Esophagus (tissue), 2 donors: ENCODE data around the gene BCAS3. TPM values are rescaled to one million over a fixed set of nuclear protein-coding genes. Genes with fewer than 3 reads are reported as not detected.
"Not testable (repeated sequence)": the region's sequence is repeated elsewhere in the genome, so short reads cannot be mapped to it uniquely, and the experiment has no call there.

Experiments
- H3K27ac ChIP-seq, 2 donors: one replicate each; pipeline ENCODE4 v1.5.1; 2013; ENCODE audit warnings: low read depth in 2 of 2, mild to moderate bottlenecking in 2 of 2, inconsistent platforms in 1 of 2, low read length in 1 of 2, moderate library complexity in 1 of 2
- H3K27me3 ChIP-seq, 2 donors: one replicate each; pipeline ENCODE4 v1.6.1; 2013; ENCODE audit warnings: low read length in 2 of 2, control low read depth in 1 of 2, mild to moderate bottlenecking in 1 of 2; ENCODE audit not compliant: insufficient read depth in 2 of 2, control insufficient read depth in 1 of 2
- H3K36me3 ChIP-seq, 2 donors: one replicate each; pipeline ENCODE4 v1.6.1; 2013; ENCODE audit warnings: low read length in 1 of 2; ENCODE audit not compliant: control insufficient read depth in 2 of 2, insufficient read depth in 2 of 2
- H3K4me1 ChIP-seq, 2 donors: one replicate each; pipeline ENCODE4 v1.6.1; 2013; ENCODE audit warnings: low read length in 1 of 2; ENCODE audit not compliant: control insufficient read depth in 2 of 2, insufficient read depth in 2 of 2
- H3K4me3 ChIP-seq, 2 donors: one replicate each; pipeline ENCODE4 v1.5.1; 2013; ENCODE audit warnings: low read length in 2 of 2, mild to moderate bottlenecking in 2 of 2, low read depth in 1 of 2, moderate library complexity in 1 of 2
- H3K9me3 ChIP-seq, 2 donors: one replicate each; pipeline ENCODE4 v1.6.1; 2013; ENCODE audit warnings: mild to moderate bottlenecking in 2 of 2, low read depth in 1 of 2, low read length in 1 of 2, moderate library complexity in 1 of 2; ENCODE audit not compliant: control insufficient read depth in 2 of 2, insufficient read depth in 1 of 2
- WGBS, 2 donors: extraction: QIAGEN DNeasy Blood & Tissue Kit; methylation state at CpG; one replicate each; pipeline ENCODE4 v1.1.7; 2013; 5-methylcytosine and 5-hydroxymethylcytosine counted together
- polyA plus RNA-seq, 2 donors: library from polyadenylated mRNA; stranded (reverse); fragments of 200-250 nt; gene quantifications; one replicate each; pipeline ENCODE4 v1.2.3, GENCODE V29; 2013
- donor health status: healthy with polysubstance abuse.
- donor health status: Bipolar disorder and iron deficiency.

The BCAS3 gene
- polyA plus RNA-seq, 2 donors = 4.7 to 6.6 TPM

DNA sequence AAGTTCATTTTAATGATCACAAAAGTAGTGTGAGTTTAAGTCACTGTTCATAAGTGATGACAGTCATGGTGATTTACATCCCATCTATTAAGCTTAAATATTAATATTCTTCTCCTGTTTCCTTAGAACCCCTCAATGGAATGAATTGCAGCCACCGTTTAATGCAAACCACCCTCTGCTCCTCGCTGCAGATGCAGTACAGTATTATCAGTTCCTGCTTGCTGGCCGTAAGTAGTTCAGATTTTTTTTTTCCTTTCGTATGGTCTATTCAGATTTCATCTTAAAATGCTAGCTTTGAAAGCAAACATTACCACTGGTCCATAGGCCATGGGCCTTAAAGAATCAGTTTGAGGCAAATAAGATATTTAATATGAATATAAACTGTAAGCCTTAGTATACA, 363.0 kb downstream of the BCAS3 start:
- H3K4me1 ChIP-seq = no peaks in the 10 kb centered on the region
- WGBS, 2 donors = 87 to 92% methylated on average over 4 of the region's 4 CpGs
- no peaks in the 10 kb centered on the region for H3K27me3 ChIP-seq
- no peak overlapping the region for H3K27ac ChIP-seq
- peaks cover 0 to 3% of the 10 kb centered on the region in 2 donors for H3K36me3 ChIP-seq
- H3K9me3 ChIP-seq = no peaks in the 10 kb centered on the region
- H3K4me3 ChIP-seq = no peak overlapping the region

DNA sequence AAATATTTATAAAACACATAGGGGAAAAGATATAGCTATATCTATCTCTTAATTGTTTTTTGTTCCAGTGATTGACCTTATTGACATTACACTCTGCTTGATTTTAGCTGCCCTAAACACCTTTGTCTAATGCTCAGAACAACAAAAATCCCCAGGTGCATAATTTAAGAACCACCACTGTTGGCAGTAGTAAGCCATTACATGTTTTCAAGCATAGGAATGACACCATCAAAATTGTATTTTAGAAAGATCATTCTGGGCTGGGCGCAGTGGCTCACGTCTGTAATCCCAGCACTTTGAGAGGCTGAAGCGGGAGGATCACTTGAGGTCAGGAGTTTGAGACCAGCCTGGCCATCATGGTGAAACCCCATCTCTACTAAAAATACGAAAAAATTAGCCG, 364.7 kb downstream of the BCAS3 start:
- H3K9me3 ChIP-seq, H3K27ac ChIP-seq, H3K4me1 ChIP-seq, H3K27me3 ChIP-seq, H3K4me3 ChIP-seq, H3K36me3 ChIP-seq: not testable (repeated sequence)
- 97 to 99% methylated on average over 5 of the region's 5 CpGs for WGBS, 2 donors

DNA sequence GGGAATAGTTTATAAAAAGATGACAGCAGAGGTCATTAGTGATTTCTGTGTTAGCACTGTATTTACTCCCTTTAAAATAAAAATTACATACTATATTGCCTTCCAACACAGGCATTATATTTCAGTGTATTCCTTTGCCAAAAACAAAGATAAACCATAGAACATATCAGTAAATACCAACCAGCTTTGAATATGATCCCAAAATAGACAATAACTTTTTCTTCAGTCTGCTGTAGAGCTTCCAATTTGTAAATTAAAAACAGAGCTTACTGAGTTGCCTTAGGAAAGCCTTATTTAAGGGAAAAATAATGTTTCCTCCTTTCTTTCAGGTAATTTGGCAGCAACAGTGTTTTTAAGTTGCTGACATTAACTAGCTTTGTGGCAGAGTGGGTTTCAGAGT, 369.9 kb downstream of the BCAS3 start:
- Histone ChIP-seq H3K27me3 (no peaks in the 10 kb centered on the region), H3K4me1 (no peaks in the 10 kb centered on the region), H3K27ac (no peak overlapping the region), H3K36me3 (no peaks in the 10 kb centered on the region), H3K9me3 (no peaks in the 10 kb centered on the region), H3K4me3 (no peak overlapping the region)

DNA sequence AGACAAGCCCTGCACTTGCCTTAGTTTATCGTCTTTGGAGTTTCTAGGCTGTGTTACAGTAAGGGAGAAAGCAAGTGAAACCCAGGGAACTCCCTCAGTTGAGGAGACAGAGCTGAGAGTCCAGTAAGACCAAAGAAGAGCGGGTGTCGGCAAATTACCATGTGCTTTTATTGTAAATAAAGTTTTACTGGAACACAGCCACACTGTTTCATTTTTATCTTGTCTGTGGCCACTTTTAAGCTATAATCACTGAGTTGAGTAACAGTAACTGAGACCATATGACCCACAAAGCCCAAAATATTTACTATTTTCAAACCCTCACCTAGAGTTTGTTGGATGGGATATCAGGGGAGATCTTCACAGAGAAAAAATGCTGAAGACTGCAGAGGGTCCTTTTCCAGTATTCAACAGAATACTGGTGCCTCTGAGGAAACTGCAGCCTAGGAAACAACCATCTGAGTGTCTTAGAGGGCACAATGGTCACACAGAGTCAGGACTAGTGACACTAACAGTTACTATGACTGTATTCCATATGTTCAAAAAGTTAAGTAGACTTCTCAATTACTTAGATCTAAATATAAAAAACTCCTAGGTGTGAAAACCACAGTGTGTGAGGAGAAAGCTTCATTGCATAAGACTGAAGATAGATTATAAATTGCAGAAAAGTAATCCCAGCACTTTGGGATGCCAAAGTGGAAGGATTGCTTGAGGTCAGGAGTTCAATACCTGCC, 370.9 kb downstream of the BCAS3 start:
- 86 to 89% methylated on average over 3 of the region's 3 CpGs for WGBS, 2 donors
- no peak overlapping the region for H3K4me3 ChIP-seq
- H3K27me3 ChIP-seq = no peaks in the 10 kb centered on the region
- H3K27ac ChIP-seq = no peak overlapping the region
- H3K36me3 ChIP-seq = no peaks in the 10 kb centered on the region
- no peaks in the 10 kb centered on the region for H3K4me1 ChIP-seq
- H3K9me3 ChIP-seq = no peaks in the 10 kb centered on the region

DNA sequence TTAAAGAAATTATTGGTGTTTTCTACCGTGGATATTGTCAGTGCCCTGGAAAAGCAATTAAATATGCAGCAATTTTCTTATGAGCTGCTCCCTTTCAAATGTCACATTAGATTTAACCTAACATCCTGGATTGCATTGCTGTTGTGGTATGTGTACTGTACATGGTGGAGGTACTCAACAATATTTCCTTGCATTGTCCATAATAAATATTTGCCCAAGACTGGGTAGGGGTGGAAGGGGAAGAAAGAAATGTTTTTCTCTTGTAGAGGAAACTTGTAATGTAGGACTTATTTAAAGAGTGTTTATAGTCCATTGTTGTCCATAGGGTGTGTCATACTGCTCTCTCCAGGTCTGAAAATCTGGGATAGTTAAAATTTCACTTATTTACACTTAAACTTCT, 375.8 kb downstream of the BCAS3 start:
- Histone ChIP-seq H3K36me3 (no peaks in the 10 kb centered on the region), H3K9me3 (no peaks in the 10 kb centered on the region), H3K4me3 (no peak overlapping the region), H3K27ac (no peak overlapping the region), H3K4me1 (no peaks in the 10 kb centered on the region), H3K27me3 (no peaks in the 10 kb centered on the region)
- 68 to 76% methylated on average over 1 of the region's 1 CpG for WGBS, 2 donors

DNA sequence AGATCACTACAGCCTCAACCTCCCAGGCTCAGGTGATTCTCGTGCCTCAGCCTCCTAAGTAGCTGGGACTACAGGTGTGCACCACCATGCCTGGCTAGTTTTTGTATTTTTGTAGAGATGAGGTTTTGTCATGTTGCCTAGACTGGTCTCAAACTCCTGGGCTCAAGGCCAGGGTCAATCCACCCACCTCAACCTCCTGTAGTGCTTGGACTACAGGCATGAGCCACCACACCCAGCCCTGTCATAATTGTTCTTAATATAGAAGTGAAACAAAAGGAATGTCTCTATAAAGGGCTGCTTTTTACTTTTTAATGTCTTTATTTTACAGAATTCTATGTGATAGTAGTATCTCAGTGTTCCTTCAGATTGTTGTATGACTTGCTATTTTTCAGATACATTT, 376.8 kb downstream of the BCAS3 start:
- no peaks in the 10 kb centered on the region for H3K4me1 ChIP-seq
- no peaks in the 10 kb centered on the region for H3K9me3 ChIP-seq
- no peaks in the 10 kb centered on the region for H3K36me3 ChIP-seq
- no peak overlapping the region for H3K4me3 ChIP-seq
- H3K27me3 ChIP-seq = no peaks in the 10 kb centered on the region
- 93 to 100% methylated on average over 1 of the region's 1 CpG for WGBS, 2 donors
- H3K27ac ChIP-seq = no peak overlapping the region

DNA sequence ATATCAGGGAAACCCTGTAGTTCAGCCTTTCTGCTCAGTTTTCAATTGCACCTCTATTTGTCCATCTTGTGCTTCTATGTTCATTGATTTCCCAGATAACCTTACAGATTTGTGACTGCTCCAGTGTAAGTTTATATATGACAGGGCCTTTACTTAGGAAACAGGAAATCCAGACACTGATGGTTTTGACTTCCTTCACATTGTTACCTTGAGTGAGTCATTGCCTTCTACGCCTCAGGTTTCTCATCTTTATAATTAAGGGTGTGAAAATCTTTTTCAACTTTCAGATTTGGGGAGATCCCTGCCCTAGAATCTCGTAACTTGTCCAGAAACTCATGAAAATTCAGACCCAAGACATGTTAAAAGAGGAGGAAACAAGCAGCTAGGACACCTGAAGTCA, 379.6 kb downstream of the BCAS3 start:
- Histone ChIP-seq H3K27ac (no peak overlapping the region), H3K36me3 (no peaks in the 10 kb centered on the region), H3K27me3 (no peaks in the 10 kb centered on the region), H3K4me1 (no peaks in the 10 kb centered on the region), H3K4me3 (no peak overlapping the region), H3K9me3 (no peaks in the 10 kb centered on the region)
- 59 to 61% methylated on average over 2 of the region's 2 CpGs for WGBS, 2 donors

DNA sequence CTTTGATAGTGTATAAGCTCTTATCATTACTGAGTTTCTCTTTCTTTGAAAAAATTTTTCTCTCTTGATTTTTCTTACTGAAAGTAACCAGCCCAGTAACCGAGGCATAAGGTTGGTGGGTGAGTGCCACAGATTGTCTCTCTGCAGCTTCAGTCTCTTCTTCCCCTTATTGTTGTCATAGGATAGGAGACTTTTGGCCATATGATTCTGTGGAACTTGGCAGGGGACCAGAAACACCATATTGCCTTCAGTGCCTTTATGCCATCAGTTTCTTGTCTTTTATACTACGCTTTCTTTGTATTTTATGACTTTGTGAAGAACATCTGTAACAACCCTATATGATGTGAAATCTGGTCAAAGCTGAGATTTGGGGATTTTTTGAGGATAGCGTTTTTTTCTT, 380.4 kb downstream of the BCAS3 start:
- Histone ChIP-seq H3K36me3 (no peaks in the 10 kb centered on the region), H3K27ac (no peak overlapping the region), H3K27me3 (no peaks in the 10 kb centered on the region), H3K4me1 (no peaks in the 10 kb centered on the region), H3K4me3 (no peak overlapping the region), H3K9me3 (no peaks in the 10 kb centered on the region)
- WGBS, 2 donors = 95% methylated on average over 3 of the region's 3 CpGs

DNA sequence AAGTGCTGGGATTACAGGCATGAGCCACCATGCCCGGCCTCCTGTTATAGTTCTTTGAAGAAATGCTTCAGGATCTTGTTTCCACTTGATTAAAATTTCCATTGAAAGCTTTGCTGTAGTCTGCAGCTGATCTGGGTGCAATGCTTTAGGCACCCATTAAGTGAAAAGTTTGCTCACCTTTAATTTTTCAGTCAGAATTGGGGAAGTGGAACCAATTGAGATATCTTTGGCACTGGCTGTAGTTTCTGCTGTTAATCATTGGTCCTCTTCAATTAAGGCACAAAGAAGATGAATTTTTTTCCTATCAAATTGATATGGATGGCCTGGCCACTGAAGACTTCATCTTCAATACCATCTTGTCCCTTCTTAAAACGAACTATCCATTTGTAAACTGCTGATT, 385.9 kb downstream of the BCAS3 start:
- no peaks in the 10 kb centered on the region for H3K9me3 ChIP-seq
- no peaks in the 10 kb centered on the region for H3K27me3 ChIP-seq
- no peaks in the 10 kb centered on the region for H3K4me1 ChIP-seq
- H3K4me3 ChIP-seq = no peak overlapping the region
- 92 to 95% methylated on average over 2 of the region's 2 CpGs for WGBS, 2 donors
- H3K36me3 ChIP-seq = no peaks in the 10 kb centered on the region
- no peak overlapping the region for H3K27ac ChIP-seq

DNA sequence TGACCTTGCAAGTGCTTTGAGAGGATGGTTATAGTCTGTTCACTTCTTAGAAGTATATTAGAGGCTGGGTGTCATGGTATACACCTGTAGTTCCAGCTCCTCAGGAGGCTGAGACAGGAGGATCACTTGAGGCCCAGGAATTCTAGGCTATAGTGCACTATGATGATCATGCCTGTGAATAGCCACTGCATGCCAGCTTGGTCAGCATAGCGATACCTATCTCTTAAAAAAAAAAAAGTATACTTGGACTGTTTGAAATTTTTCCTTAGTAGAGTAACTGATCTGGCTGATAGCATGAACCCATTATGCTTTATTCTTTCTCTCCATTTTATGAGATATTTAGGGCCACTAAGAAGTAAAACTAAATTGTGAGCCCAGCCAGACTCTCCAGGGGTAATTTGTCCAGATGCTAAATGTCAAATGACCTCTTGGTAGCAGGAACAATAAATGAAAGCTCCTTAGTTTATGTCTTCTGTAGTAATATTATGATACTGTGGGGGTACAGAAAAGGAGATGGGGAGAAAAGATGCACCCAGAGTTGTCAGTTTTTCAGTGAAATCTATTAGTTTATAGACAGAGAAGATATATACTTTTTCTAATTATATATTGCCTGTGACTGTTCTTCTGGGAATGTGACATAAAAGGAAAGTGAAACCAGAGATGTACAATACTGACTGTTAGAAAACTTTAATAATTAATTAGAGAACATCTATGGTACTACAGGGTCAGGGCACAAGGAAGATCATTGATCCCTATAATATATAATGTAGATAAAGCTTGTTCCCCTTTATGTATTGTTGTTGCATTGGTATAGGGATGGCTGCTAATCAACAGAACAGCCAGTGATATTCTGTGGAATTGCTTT, 386.7 kb downstream of the BCAS3 start:
- H3K4me3 ChIP-seq = no peak overlapping the region

More for the DNA sequence above, 386.7 kb downstream of the BCAS3 start:
- H3K4me1 ChIP-seq = no peaks in the 10 kb centered on the region
- no peaks in the 10 kb centered on the region for H3K9me3 ChIP-seq
- no peaks in the 10 kb centered on the region for H3K27me3 ChIP-seq
- H3K36me3 ChIP-seq = no peaks in the 10 kb centered on the region
- whole genome bisulfite sequencing, 2 donors = 96% methylated on average over 1 of the region's 1 CpG
- H3K27ac ChIP-seq = no peak overlapping the region
